ENCODE results near the gene SVIP.

DNA sequence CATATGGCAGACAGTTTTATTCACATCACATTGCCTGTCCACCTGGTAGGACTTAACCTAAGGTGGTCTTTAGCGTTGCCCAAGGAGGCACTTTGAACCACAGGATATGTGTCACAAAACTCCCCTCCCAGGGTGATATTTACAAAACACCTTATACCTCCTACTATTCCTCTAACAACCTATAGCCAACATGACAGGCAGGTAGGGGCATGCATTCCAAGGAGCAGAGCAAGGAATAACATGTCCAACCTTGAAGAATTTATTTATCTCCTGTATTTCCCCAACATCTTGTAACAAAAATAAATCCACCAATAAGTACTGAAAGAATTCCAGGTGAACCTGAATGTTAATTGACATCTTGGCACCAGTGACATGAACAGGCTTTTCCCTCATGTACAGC lies 60.5 kb downstream of the SVIP start:
- TF ChIP-seq ZFP30 (CRISPR knock-in tag; IDR thresholded peaks at IDR 0.05), result no peak
- no peak for TF ChIP-seq ZNF565 (CRISPR knock-in tag; conservative IDR thresholded peaks at IDR 0.05; ENCODE audit: low read depth)
- TF ChIP-seq TCF4 (CRISPR knock-in tag; IDR thresholded peaks at IDR 0.05; ENCODE audit: borderline replicate concordance), result no peak
- no peak for TF ChIP-seq ZFP3 (CRISPR knock-in tag; IDR thresholded peaks at IDR 0.05)
- no peak for TF ChIP-seq BACH2 (CRISPR knock-in tag; IDR thresholded peaks at IDR 0.05; ENCODE audit: borderline replicate concordance)
- TF ChIP-seq RARB (CRISPR knock-in tag; IDR thresholded peaks at IDR 0.05), result no peak
- TF ChIP-seq ARNTL (CRISPR knock-in tag; IDR thresholded peaks at IDR 0.05; ENCODE audit: borderline replicate concordance, low read depth), result no peak
- TF ChIP-seq, protein P1, sequence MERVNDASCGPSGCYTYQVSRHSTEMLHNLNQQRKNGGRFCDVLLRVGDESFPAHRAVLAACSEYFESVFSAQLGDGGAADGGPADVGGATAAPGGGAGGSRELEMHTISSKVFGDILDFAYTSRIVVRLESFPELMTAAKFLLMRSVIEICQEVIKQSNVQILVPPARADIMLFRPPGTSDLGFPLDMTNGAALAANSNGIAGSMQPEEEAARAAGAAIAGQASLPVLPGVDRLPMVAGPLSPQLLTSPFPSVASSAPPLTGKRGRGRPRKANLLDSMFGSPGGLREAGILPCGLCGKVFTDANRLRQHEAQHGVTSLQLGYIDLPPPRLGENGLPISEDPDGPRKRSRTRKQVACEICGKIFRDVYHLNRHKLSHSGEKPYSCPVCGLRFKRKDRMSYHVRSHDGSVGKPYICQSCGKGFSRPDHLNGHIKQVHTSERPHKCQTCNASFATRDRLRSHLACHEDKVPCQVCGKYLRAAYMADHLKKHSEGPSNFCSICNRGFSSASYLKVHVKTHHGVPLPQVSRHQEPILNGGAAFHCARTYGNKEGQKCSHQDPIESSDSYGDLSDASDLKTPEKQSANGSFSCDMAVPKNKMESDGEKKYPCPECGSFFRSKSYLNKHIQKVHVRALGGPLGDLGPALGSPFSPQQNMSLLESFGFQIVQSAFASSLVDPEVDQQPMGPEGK (CRISPR knock-in tag; IDR thresholded peaks at IDR 0.05; ENCODE audit: borderline replicate concordance), result no peak
- TF ChIP-seq ESRRG (CRISPR knock-in tag; IDR thresholded peaks at IDR 0.05), result no peak
- no peak for TF ChIP-seq ZC3H10 (CRISPR knock-in tag; IDR thresholded peaks at IDR 0.05)
- no peak for TF ChIP-seq OSR1 (CRISPR knock-in tag; IDR thresholded peaks at IDR 0.05)
- no peak for TF ChIP-seq TOX (CRISPR knock-in tag; IDR thresholded peaks at IDR 0.05; ENCODE audit: borderline replicate concordance)

Measured in SK-N-SH treated with all-trans-retinoic acid at 6 μM for 48 hours (cell line).